Activated naive CD4-positive, alpha-beta T cell treated with anti-CD3 and anti-CD28 coated beads, Interleukin-2, amount 50 U/mL, for 16 hours (primary cell): Measurements from ENCODE around the gene ANKRD9.

ENCODE experiments used
- DNase-seq: peaks from one replicate; pipeline ENCODE4 v3.0.0-alpha.2; 2020

Gene ANKRD9

DNA sequence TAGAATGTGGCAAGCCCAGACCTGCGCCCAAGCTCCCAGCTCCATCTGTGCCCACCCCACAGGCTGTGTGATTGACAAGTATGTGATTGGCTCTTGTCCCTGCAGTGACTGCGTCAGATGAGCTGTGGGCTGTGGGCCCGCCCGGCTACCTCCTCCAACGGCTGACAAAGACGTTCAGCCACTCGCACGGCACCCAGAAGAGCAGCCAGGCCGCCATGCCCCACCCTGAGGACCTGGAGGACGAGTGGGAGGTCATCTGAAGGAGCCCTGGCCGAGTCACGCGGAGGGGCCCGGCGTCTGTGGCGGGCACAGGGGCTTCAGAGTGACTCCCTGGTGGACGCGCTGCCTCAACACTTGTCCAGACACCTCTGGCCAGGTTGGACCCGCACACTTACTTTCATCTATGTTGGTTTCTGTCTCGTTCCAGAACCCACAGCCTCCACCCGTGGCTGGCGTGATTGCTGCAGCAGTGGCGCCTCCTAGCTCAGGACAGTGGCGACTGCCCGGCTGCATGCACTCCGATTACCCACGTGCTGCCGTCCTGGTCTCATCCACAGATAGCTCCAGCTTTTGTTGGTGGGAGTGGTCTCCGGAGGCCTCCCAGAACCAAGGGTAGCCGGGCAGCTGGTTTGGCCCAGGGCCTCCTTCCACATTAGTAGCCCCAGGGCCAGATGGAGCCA is 11.4 kb downstream of the ANKRD9 start:
- DNase-seq, result no peak

DNA sequence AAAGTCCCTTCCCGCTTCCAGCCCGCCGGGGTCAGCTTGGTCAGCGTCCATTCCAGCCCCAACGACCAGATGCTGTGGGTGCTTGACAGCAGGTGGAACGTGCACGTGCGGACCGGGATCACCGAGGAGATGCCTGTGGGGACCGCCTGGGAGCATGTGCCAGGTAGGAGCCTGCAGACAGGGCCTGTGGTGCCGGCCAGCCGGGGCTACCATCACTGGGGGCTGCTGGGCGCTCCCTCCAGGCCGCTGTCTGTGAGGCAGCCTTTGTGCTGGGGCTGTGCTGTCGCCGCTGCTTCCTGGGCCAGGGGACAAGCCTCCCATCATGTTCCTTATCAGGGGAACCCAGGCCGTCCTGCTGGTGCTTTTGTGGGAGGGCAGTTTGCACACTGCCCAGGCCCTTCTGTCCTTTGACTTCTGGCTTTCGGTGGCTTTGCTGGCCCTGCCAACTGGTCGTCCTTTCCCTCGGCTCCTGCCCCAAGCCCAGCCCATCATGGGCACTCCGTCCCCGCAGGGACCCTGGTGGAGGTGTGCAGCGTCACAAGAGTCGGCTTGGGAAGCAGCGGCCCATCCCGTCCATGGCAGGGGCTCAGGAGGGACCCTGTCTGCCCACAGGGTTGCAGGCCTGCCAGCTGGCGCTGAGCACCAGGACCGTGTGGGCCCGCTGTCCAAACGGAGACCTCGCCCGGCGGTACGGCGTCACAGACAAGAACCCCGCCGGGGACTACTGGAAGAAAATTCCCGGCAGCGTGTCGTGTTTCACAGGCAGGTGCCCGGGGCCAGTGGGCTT is 12.4 kb downstream of the ANKRD9 start:
- DNase-seq, result no peak

DNA sequence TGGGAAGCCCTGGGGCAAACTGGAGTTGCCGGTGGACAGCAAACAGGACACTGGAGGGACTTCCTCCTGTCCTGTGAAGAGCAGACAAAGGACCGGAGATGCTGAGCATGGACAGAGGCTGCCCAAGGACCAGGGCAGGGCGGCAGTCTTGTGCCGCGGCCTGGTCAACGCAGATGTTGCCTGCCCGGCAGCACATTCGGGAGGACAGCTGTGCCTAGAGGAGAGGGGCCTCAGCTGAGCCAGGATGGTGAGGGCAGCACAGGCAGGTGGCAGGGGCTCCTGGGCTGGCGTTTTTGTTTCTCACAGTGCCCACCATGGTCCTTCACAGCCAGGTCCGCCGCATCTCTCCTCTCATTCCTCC is 13.3 kb downstream of the ANKRD9 start:
- no peak for DNase-seq

DNA sequence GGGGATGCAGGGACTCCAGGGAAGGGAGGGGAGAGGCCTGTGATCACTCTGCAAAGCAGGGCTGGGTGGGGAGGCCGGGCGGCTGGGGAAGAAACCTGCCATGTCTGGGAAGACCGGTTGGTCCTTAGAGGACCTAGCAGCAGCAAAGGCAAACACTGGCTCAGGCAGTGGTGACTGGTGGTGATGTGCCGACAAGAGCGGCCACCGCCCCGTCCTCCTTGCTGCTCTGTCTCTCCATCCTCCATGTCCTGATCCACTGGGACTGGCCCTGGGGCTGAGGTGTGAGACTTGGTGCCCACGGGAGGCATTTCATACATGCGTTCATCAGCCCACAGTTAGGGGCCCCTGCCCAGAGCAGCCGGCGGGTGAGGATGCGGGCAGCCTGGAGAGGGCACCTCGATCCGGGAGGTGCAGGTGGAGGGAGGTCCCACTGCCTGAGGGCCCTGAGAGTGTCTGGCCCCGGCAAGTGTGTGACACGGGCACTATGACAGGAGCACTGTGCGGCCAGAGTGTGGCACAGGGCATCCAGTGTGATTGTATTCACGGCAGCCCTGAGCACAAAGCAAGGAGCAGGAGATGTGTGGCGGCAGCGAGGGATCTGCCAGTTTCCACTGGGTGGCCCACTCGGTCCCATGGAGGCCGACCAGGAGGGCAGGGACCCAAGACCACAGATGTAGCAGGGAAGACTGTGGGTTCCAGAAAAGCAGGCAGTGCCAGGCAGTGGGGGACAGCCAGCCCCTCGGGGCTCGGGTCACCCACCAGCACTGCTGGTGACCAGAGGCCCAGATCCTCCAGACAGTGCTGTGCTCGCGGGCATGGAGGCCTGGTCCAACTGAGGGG is 13.9 kb downstream of the ANKRD9 start:
- no peak for DNase-seq

DNA sequence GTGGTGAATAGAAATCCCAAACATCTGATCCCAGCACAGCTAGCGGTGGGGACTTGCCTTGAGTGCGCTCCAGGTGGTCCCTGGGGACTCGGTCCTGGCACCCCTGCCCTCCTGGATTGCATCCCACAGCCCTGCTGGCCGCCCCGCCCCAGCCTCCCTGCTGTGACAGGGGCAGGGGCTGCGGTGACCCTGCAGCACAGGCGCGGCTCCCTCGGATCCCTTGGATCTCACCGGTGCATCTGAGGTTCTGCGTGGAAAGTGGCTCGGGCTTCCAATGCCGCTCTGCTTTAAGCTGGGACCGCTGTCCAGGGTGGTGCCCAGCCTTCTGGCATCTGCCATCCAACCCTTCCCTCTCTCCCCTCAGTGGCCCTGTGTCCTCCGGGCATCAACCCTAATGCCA is 16.0 kb downstream of the ANKRD9 start:
- no peak for DNase-seq

DNA sequence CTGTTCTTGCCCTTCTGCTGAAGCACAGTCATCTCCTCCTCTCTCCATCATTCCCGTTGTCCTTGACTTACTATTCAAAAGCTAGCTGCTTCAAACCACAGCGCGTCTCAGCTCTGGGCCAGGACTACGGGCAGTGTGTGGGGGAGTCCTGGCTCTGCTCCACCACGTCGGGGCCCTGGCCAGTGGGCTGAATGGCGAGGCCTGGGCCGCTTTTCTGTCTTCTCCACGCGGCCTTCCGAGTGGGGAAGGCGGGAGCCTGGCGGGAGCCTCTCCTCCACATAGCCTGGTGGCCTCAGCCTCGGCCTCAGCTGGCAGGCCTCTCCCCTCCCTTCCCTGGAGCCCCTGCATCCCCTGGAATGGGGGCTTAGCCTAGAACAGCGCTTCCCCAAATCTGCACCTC is 16.5 kb downstream of the ANKRD9 start:
- DNase-seq, result no peak

DNA sequence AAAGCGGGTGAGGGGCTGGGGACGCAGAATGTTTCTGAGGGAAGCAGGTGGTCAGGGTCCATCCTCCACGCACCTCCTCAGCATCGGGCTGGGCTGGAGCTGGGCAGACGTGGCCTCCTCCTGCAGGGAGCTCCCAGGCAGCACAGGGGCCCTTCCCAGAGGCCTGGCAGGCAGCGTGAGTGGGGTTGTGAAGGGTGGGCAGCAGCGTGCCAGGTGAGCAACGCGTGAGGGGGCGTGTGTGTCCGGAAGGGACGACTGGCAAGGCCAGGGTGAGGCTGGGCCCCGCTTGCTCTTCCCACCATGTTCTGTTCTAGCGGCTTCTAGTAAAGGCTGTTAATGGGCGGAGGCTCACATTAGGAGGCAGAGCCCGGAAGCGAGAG is 17.1 kb downstream of the ANKRD9 start:
- DNase-seq, result no peak

DNA sequence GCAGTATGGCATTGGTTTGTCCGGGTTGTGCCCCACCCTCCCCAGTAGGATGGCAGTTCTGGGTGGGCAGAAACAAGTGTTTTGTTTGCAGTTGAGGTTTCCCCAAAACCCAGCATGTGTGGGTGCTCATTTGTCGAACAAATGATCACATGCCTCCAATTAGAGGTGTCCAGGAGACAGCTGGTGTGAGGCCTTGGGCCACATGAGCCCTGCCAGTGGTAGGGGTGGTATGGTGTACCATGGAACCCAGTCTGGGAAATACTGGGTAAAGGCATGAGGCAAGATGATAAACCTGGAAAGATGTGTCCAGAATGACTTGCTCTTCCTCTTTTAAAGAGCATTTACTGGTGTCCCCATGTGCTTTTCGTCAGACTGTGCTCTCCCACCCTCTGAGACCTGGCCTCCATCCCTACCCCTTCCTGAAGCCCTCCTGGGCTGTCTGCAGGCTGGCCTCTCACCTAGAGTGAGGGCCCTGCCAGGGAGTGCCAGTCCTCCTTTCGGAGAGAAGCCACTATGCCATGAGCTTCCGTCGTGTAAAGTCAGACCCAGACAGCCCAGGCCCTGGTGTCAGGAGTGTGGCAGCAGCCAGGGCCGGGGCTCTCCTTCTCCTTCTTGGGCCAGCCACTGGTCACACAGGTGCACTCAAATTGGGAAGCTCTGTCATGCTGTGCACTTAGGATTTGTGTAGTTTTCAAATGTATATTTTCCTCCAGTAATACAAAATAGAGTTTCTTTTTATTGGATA is 17.6 kb downstream of the ANKRD9 start:
- DNase-seq, result no peak

DNA sequence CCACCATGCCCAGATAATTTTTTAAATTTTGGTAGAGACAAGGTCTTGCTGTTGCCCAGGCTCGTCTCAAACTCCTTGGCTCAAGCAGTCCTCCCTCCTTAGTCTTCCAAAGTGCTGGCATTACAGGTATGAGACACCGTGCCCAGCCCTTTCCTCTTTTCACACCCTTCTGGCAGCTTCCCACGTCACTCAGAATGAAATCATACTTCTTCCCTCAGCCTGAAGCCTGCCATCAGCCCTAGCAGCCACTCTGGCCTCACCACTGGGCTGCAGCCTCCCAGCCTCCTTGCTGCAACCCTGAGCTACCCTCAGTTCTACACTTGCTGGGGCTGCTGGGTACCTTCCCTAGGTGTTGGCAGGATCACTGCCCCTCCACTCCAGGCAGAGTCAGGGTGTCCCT is 18.2 kb downstream of the ANKRD9 start:
- DNase-seq, result no peak

DNA sequence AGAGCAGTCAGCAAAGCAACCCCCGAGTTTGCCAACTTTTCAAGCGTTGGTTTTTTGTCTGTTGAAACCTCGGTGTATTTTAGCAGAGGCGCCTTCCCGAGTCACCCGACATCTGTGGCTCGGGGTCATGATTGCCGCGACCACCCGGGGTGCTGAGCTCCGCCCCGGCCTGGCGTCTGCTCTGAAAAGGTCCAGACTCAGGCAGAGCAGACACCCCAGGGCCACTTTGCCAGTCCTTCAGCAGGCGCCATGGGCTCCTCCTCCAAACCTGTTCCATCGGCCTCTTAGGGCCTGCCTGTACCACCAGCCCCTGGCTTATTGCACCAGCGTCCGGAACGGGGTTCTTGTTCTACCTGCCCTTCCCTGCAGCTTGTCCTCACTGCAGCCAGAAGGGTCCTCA is 19.1 kb downstream of the ANKRD9 start:
- no peak for DNase-seq

DNA sequence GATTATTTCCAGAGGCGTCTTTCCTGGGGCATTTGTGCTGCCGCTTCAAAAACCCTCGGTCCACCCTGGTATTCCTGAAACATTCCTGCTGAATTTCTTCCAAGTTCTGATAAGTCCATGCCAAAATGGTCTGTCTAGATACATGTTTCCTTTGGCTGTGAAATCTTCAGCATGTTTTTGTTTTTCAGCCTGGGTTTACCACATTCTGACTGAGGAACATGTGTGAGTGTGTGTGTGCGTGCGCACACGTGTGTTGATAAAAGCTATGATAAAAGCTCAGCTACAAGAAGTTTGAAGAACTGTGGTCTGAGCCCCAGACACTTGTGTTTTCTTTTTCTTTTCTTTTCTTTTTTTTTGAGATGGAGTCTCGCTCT is 22.4 kb downstream of the ANKRD9 start:
- no peak for DNase-seq

DNA sequence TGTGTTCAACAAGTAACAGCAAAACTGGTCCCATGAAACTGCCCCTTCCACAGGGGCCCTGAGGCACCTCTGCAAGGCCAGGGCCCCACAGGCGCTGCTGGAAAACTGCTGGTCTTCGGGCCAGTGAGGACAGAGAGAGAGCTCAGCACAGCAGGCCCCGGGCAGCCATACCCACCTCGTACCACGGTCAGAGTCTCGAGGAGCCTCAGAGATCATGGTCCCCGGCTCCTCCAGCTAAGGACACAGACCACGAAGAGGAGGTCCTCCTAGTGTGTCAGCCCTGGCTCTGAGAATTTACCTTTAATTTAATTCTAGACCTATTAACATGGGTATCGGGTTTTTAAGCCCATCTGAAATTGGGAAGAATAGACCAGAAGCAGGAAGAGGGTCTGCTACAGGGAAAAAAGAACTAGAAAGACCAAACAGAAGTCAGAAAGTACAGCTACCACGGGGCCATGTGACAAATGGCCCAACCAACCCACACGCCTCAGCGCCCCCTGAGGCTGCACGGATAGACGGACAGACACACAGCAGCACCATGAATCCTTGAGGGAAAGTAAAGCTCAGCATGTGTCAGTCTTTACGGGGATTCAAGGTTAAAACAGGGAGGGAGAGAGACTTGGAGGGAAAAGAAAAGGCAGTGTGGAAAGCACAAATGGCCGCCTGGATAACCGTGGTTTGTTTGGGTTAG is 22.9 kb downstream of the ANKRD9 start:
- DNase-seq, result no peak

DNA sequence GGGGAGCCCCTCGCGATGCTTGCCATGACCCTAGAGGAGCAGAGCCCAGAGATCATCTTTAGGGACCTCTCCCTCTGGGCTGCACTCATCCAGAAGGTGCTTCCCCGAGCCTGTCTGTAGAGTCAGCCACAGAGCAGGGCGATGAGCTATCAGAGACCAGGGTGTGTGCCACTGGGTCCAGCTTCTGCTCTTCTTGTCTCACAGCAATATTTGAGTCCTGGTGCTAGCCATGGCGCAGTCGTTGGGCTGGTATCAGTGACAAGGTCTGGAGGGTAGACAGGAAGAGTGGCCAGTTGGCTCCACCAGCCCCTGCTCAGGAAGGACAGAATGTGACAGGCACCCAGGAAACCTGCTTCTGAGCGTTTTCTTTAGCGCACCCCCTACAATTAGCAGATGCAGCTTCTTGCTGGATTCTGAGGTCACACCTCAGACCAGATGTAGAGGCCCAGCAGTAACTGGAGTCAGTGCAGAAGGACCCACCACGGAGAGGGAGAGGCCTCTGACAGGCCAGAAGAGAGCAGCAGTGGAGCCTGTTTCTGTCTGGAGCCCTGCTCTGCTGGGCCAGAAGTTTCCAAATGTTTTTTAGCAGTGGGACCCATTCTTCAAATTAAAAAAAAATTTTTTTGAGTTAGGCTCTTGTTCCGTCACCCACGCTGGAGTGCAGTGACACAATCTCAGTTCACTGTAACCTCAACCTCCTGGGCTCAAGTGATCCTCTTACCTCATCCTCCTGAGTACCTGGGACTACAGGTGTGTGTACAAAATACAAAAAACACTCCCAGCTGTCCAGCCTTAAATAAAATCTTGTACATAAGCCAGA is 23.7 kb downstream of the ANKRD9 start:
- no peak for DNase-seq

DNA sequence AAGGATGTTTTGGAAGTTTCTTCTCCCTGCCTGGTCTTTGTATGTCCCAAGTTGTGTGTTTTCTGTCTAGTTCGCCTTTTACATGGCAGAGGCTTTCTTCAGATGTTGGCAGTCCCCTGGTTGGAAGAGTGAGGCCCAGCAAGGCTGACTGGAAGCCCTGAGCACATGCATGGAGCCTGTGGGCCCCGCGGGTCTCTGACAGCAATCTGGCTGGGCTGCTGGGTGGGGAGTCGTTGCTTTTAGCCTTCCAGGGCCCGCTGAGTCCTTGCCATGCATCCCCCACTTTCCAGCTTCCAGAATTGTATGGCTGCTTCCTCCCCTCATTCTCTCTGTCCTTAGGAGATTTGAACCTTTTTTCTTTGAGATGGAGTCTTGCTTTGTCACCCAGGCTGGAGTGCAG is 25.3 kb downstream of the ANKRD9 start:
- DNase-seq, result no peak

DNA sequence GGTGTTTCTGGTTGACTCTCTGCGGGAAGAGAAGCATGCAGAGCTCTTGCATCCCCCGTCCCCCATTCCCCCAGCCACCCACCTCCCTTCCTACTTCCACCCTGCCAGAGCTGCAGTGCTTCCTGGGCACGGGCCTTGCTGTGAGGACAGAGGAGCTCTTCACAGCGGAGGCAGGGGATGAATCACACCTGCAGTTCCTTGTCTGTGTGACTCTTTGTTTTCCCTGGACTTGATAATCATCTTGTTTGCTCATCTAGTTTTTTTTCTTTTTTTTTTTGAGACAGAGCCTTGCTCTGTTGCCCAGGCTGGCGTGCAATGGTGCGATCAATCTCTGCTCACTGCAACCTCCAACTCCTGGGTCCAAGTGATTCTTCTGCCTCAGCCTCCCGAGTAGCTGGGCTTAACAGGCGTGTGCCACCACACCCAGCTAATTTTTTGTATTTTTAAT is 27.8 kb downstream of the ANKRD9 start:
- no peak for DNase-seq

DNA sequence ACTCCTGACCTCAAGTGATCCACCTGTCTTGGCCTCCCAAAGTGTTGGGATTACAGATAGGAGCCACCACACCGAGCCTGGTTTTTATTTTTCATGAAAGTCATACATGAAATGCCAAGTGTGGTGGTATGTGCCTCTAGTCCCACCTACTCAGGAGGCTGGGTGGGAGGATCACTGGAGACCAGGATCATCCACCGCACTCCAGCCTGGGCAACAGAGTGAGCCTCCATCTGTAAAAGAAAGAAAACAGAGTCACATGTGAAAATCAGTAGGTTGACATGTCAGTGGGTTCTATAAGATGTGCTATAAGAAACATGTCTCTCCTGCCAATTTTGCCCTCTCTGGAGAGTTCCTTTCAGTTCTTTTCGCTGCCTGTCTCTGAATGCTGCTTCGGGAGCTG is 28.2 kb downstream of the ANKRD9 start:
- no peak for DNase-seq

DNA sequence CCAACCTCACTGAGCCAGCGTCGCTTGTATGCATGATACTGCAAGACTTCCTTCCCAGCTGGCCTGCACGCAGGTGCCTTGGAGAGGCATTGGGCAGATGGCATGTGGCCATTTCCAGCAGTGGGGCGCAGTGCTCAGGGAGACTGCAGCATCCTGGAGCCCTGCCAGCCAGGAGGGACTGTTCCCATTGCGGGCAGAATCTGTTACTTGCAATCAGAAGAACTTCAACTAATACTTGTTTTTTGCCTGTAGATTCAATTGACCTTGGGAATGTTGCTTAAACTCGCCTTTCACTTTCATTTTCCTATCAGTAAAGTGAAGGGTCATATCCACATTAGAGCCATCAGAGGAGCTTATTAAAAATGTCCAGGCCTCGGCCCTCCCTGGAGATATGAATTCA is 29.8 kb downstream of the ANKRD9 start:
- DNase-seq, result no peak

DNA sequence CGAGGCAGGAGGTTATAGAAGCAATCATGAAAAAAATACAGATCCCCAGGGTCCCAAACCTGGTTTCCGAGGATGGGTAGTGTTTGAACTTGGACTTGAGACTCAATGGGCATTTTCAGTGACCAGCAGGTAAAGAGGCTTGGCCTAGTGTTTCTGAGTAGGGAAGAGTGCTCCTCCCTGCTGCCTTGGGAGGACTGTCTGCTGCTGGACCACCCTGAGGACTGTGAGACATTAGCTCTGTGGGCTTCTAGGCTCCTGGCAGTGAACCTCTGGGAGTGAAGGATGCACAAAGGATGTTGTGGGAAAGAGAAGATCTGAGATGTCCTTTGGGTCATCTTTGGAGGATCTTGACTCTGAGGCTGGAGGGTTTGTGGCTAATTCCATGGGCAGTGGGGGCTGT is 30.5 kb downstream of the ANKRD9 start:
- DNase-seq, result no peak

DNA sequence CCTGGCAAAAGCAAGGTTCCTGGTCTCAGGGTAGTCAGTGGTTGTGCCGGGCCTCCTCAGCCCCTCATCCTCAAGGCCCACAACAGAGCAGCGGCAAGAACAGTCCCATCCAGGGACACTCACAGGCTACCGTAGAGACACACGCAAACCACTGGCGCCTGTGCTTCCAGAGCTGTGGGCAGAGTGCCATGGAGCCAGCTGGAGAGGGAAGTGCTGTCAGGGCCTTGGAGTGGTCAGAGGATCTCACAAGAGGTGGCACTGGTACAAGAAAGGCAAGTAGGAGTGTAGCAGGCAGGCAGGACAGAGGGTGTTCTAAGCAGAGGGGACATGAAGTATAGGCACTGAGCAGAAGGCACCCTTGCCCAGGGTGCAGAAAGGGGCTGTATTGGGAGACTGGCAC is 34.6 kb downstream of the ANKRD9 start:
- DNase-seq, result no peak

DNA sequence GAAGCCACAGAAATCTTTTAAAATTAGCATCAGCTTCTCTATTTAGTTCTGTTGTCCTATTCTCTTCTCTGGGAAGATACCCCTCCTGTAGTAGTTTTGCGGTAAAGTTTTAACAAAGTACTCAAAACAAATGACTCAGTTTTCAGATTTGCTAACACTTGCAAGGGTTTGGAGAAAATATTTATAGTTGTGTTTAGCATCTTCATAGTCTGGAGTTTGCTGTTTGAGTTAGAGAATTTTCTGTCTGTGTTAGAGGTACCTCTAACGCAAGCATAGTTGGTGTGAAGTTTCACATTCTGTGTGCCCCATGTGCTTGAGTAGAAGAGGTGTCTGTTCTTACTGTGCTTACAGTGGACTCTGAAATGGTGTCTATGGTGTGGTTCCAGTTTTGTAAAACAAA is 36.0 kb downstream of the ANKRD9 start:
- no peak for DNase-seq

DNA sequence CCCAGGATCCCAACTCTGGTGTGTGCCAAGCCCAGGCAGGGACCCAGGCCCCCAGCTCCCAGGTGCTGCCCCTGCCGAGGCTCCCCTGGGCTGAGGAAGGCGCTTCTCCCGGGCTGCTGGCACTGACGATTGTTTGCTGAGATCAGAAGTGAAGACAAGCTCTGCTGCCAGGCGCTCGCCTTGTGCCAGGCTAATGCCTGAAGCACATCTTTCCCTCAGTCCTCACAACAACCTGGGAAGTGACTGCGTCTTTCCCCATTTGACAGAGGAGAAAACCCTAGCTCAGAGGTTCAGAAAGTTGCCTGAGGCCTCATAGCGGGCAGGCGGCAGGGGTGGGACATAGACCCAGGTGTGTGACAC is 36.8 kb downstream of the ANKRD9 start:
- DNase-seq, result no peak
